ENCODE results near the gene HOXB4. TPM values are rescaled to one million over a fixed set of nuclear protein-coding genes. Genes with fewer than 3 reads are reported as not detected.

The HOXB4 gene
- total RNA-seq, 2 experiments from 2014 or later = 6.2 to 7.0 TPM

- Mint-ChIP-seq H3K27me3 (peaks cover 14% of the 10 kb centered on the region), H3K9me3 (no peaks in the 10 kb centered on the region), H3K4me3 (peak overlapping the region; percentile 54), H3K4me1 (peaks cover 40% of the 10 kb centered on the region), H3K27ac (peak overlapping the region; percentile 74), H3K36me3 (ENCODE audit: low read depth) (peaks cover 13% of the 10 kb centered on the region)
- DNase-seq = peak; percentile 58
- POLR2A ChIA-PET = interaction anchor here (1.5 to 2.6 kb wide), 3 partner anchors 8 to 43 kb away, joined by 5 to 12 read pairs (median 5); no protein-coding TSS in a partner anchor
- CTCF ChIA-PET = interaction anchor here (0.6 to 0.8 kb wide), 3 partner anchors 12 to 363 kb away, joined by 3 to 5 read pairs (median 3); no protein-coding TSS in a partner anchor
These were observed 30.2 kb downstream of the HOXB4 start for GRCh38 chr17:48547808-48548522.

DNA sequence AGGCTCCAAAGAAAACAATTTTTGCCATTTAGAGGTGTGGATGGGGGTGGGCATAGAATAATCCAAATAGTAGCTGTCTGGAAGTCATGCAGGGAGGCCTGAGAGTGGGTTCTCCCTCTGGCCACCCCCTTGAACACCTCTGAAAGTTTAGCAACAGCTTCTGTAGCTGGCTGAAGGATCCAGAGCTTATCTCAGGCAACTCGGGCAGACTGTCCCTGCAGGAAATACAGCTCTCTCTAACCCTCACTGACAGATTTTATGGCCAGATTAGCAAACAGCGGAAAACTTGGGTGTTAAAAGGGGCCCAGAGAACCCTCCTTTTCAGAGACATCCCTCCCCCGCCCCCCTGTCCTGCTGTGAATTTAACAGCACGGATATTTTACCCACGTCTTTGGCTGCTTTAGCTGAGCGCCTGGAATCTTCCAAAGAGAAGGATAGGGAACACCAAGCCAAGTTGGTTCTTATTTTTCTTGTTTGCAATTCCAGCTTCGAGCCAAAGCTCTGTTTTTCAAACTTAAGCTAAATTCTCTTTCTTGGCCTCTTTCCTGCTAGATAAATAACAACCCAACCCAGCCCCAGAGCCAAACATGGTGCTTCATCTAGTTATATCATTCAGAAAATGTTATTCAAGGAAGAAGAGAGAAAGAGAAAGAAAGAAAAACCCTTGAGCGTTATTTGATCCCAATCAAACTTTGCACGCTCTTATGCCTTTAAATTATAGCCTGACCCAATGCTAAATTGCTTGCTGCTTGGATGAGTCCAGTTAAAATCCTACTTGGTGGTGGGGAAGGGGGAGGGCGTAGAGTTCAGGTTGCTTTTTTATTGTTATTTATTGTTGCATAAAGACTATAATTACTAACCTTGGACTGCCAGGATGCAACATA is 31.0 kb downstream of the HOXB4 start:
- peak; percentile 27 for DNase-seq
- H3K9me3 Mint-ChIP-seq = no peaks in the 10 kb centered on the region
- peaks cover 18% of the 10 kb centered on the region for H3K36me3 Mint-ChIP-seq (ENCODE audit: low read depth)
- peaks cover 20% of the 10 kb centered on the region for H3K27me3 Mint-ChIP-seq
- ChIA-PET CTCF (interaction anchor here (0.7 to 0.8 kb wide), 5 partner anchors 10 to 362 kb away, joined by 3 to 5 read pairs (median 3); no protein-coding TSS in a partner anchor), POLR2A (interaction anchor here (0.6 to 2.6 kb wide), 6 partner anchors 9 to 47 kb away, joined by 3 to 12 read pairs (median 4); no protein-coding TSS in a partner anchor)
- peaks cover 43% of the 10 kb centered on the region for H3K4me1 Mint-ChIP-seq
- peak overlapping the region; percentile 54 for H3K4me3 Mint-ChIP-seq
- H3K27ac Mint-ChIP-seq = peak overlapping the region; percentile 74

- Mint-ChIP-seq H3K4me1 (peaks cover 48% of the 10 kb centered on the region), H3K4me3 (peak overlapping the region; percentile 54), H3K9me3 (no peaks in the 10 kb centered on the region), H3K27ac (peak overlapping the region; percentile 74), H3K36me3 (ENCODE audit: low read depth) (peaks cover 23% of the 10 kb centered on the region), H3K27me3 (peaks cover 25% of the 10 kb centered on the region)
- CTCF ChIA-PET = interaction anchor here (0.7 to 1.7 kb wide), 4 partner anchors 11 to 194 kb away, joined by 3 to 5 read pairs (median 4); no protein-coding TSS in a partner anchor
- DNase-seq = no peak
- POLR2A ChIA-PET = interaction anchor here (0.6 to 2.6 kb wide), 6 partner anchors 9 to 46 kb away, joined by 3 to 12 read pairs (median 4); no protein-coding TSS in a partner anchor
These were observed 31.8 kb downstream of the HOXB4 start for GRCh38 chr17:48546137-48546923.

- CTCF ChIA-PET = interaction anchor here (1.7 kb wide), 1 partner anchor 53 kb away, joined by 5 read pairs; no protein-coding TSS in a partner anchor
- Mint-ChIP-seq H3K9me3 (no peaks in the 10 kb centered on the region), H3K36me3 (ENCODE audit: low read depth) (peaks cover 23% of the 10 kb centered on the region), H3K4me1 (peaks cover 53% of the 10 kb centered on the region), H3K27ac (peak overlapping the region; percentile 89), H3K27me3 (peaks cover 25% of the 10 kb centered on the region), H3K4me3 (peak overlapping the region; percentile 89)
- POLR2A ChIA-PET = interaction anchor here (0.7 kb wide), 1 partner anchor 10 kb away, joined by 3 read pairs; no protein-coding TSS in a partner anchor
- no peak for DNase-seq
These were observed 32.6 kb downstream of the HOXB4 start for GRCh38 chr17:48545539-48545938.

DNA sequence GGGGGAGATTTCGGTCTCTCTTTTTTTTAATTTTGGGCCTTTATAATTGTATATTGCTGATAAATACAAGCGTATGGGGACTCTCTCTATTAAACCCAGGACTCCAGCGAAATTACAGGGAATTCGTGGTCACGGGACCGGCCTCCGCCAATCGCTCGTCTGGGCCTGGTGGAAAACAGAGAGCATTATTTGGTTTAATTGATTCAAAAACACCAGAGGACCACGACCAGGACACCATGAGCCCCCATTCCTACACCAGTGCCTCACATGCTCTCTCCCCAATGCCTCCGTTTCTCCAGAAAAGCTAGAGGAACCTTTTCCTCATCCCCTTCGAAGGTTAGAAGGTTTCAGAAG is 33.2 kb downstream of the HOXB4 start, which contains the start of gene HOXB2:
HOXB2 (minus strand) TSS at position 88 of the 354 bp plus-strand sequence. CDS start 198 bp downstream, outside the sequence.
- peaks cover 58% of the 10 kb centered on the region for H3K4me1 Mint-ChIP-seq
- H3K9me3 Mint-ChIP-seq = no peaks in the 10 kb centered on the region
- DNase-seq = no peak
- peak within 1 kb of the TSS; percentile 89 for H3K4me3 Mint-ChIP-seq
- ChIA-PET CTCF (interaction anchor here (1.7 kb wide), 1 partner anchor 52 kb away, joined by 5 read pairs; no protein-coding TSS in a partner anchor), POLR2A (interaction anchor here (0.7 to 2.4 kb wide), 2 partner anchors 11 to 52 kb away, joined by 3 to 9 read pairs; no protein-coding TSS in a partner anchor)
- peaks cover 26% of the 10 kb centered on the region for H3K36me3 Mint-ChIP-seq (ENCODE audit: low read depth)
- H3K27ac Mint-ChIP-seq = peak within 1 kb of the TSS; percentile 89
- H3K27me3 Mint-ChIP-seq = peaks cover 28% of the 10 kb centered on the region

GRCh38 chr17:48544349-48545021 is 33.7 kb downstream of the HOXB4 start:
- CTCF ChIA-PET = interaction anchor here (1.1 to 1.7 kb wide), 2 partner anchors 49 to 52 kb away, joined by 3 to 5 read pairs; no protein-coding TSS in a partner anchor
- peaks cover 31% of the 10 kb centered on the region for H3K27me3 Mint-ChIP-seq
- H3K9me3 Mint-ChIP-seq = no peaks in the 10 kb centered on the region
- POLR2A ChIA-PET = interaction anchor here (0.7 to 2.4 kb wide), 6 partner anchors 11 to 896 kb away, joined by 3 to 15 read pairs (median 3); partner anchors contain the start of gene HOXB4
- peaks cover 60% of the 10 kb centered on the region for H3K4me1 Mint-ChIP-seq
- H3K4me3 Mint-ChIP-seq = peak overlapping the region; percentile 89
- H3K27ac Mint-ChIP-seq = peak overlapping the region; percentile 89
- DNase-seq = peak; percentile 42
- peaks cover 21% of the 10 kb centered on the region for H3K36me3 Mint-ChIP-seq (ENCODE audit: low read depth)

GRCh38 chr17:48543854-48544348 is 34.2 kb downstream of the HOXB4 start:
- ChIA-PET CTCF (interaction anchor here (1.1 kb wide), 1 partner anchor 49 kb away, joined by 3 read pairs; no protein-coding TSS in a partner anchor), POLR2A (interaction anchor here (0.6 to 2.4 kb wide), 10 partner anchors 12 to 895 kb away, joined by 3 to 15 read pairs (median 3); partner anchors contain the start of gene HOXB4)
- Mint-ChIP-seq H3K4me3 (peak overlapping the region; percentile 89), H3K4me1 (peaks cover 58% of the 10 kb centered on the region), H3K36me3 (ENCODE audit: low read depth) (peaks cover 19% of the 10 kb centered on the region), H3K27me3 (peaks cover 32% of the 10 kb centered on the region), H3K27ac (peak overlapping the region; percentile 89), H3K9me3 (no peaks in the 10 kb centered on the region)
- peak; percentile 45 for DNase-seq

DNA sequence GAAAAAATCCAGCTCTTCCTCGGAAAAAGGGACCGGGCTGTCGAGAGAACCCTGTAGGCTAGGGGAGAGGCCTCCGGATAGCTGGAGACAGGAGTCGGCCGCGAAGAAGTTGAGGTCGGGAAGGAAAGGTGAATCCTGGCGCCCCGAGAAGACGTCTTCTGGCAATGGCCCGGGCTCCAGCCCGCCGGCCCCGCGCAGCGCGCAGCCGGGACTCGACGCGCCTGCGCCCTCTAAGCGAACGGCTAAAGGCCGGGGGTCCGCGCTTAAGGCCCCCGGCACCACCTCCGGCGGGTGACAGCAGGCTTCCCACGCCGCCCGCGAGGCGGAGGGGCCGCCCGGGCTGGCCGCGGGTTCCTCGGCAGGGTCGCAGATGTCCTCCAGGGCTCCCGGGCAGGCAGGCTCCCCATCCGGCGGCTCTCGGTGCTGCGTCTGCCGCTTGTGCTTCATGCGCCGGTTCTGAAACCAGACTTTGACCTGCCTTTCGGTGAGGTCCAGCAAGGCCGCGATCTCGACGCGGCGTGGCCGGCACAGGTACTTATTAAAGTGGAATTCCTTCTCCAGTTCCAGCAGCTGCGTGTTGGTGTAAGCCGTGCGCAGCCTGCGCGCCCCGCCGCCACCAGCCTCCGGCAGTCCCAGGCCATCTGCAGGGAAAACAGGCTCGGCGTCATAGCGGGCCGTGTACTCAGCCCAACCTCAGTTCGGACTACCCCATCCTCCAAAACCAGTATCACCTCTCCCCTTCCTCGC is 34.9 kb downstream of the HOXB4 start:
- Mint-ChIP-seq H3K27me3 (peaks cover 32% of the 10 kb centered on the region), H3K4me3 (peak overlapping the region; percentile 89), H3K4me1 (peaks cover 55% of the 10 kb centered on the region), H3K9me3 (no peaks in the 10 kb centered on the region), H3K27ac (peak overlapping the region; percentile 95), H3K36me3 (ENCODE audit: low read depth) (peaks cover 19% of the 10 kb centered on the region)
- CTCF ChIA-PET = interaction anchor here (1.0 to 4.6 kb wide), 5 partner anchors 32 to 191 kb away, joined by 3 to 24 read pairs (median 5); no protein-coding TSS in a partner anchor
- peak; percentile 69 for DNase-seq
- POLR2A ChIA-PET = interaction anchor here (0.6 to 2.4 kb wide), 8 partner anchors 12 to 135 kb away, joined by 3 to 15 read pairs (median 4); partner anchors contain the start of gene HOXB4

GRCh38 chr17:48542698-48543106 is 35.4 kb downstream of the HOXB4 start:
- H3K4me1 Mint-ChIP-seq = peaks cover 49% of the 10 kb centered on the region
- POLR2A ChIA-PET = interaction anchor here (1.2 to 2.4 kb wide), 4 partner anchors 31 to 114 kb away, joined by 5 to 15 read pairs (median 8); no protein-coding TSS in a partner anchor
- peaks cover 19% of the 10 kb centered on the region for H3K36me3 Mint-ChIP-seq (ENCODE audit: low read depth)
- no peak for DNase-seq
- CTCF ChIA-PET = interaction anchor here (1.0 to 4.6 kb wide), 4 partner anchors 31 to 191 kb away, joined by 3 to 24 read pairs (median 5); no protein-coding TSS in a partner anchor
- peaks cover 32% of the 10 kb centered on the region for H3K27me3 Mint-ChIP-seq
- H3K27ac Mint-ChIP-seq = peak overlapping the region; percentile 95
- peak overlapping the region; percentile 89 for H3K4me3 Mint-ChIP-seq
- H3K9me3 Mint-ChIP-seq = no peaks in the 10 kb centered on the region

DNA sequence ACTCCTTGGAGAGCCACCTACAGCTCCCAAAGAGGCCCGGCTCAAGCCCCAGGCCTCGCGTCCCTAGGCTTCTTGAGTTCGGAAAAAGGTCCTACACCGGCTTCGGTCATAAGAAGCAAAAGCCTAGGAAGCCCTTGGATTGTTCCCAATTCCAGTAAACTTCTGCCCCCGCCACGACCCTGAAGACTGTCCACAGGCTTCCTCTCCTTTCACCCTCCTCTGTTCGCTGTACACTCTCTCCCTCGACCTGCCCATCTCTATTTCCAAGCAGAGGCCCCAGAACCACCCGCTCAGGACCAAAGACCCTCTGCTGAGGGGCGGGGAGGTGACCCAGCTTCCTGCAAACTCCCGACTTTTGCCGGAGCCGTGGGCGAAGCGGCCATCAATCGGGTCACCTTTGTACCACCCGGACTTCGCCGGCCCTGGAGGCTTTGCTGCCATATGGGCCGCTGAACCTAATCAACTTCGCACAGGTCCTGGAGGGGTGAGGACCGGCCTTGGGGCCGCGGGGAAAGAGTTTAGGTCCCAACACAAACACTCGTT is 36.0 kb downstream of the HOXB4 start:
- Mint-ChIP-seq H3K27me3 (peaks cover 37% of the 10 kb centered on the region), H3K4me3 (peak overlapping the region; percentile 89), H3K4me1 (peaks cover 44% of the 10 kb centered on the region), H3K27ac (peak overlapping the region; percentile 92), H3K36me3 (ENCODE audit: low read depth) (peaks cover 19% of the 10 kb centered on the region), H3K9me3 (no peaks in the 10 kb centered on the region)
- ChIA-PET CTCF (interaction anchor here (1.0 to 4.6 kb wide), 5 partner anchors 31 to 190 kb away, joined by 3 to 24 read pairs (median 5); no protein-coding TSS in a partner anchor), POLR2A (interaction anchor here (0.5 to 1.8 kb wide), 10 partner anchors 19 to 178 kb away, joined by 3 to 6 read pairs (median 3); no protein-coding TSS in a partner anchor)
- DNase-seq = peak; percentile 32

All from activated CD4-positive, alpha-beta memory T cell treated with anti-CD3 and anti-CD28 coated beads, Interleukin-2, amount 10 ng/mL, durations not matched to agents 7 days and 5 days (primary cell).